ENCODE data around the gene DNAI1. TPM values are rescaled to one million over a fixed set of nuclear protein-coding genes. Genes with fewer than 3 reads are reported as not detected.

DNAI1 gene
- total RNA-seq, 1 experiment from 2014 or later, result not detected

- DNase-seq, result no peak
- Histone ChIP-seq H3K27me3 (no peaks in the 10 kb centered on the region), H3K36me3 (no peaks in the 10 kb centered on the region)
These were observed 42.8 kb downstream of the DNAI1 start for GRCh38 chr9:34501372-34501771.

GRCh38 chr9:34501889-34502425, 43.4 kb downstream of the DNAI1 start:
- H3K36me3 ChIP-seq, result no peaks in the 10 kb centered on the region
- peak; percentile 85 for DNase-seq
- H3K9me3 ChIP-seq, result no peaks in the 10 kb centered on the region
- no peak overlapping the region for H3K4me3 ChIP-seq
- no peaks in the 10 kb centered on the region for H3K27me3 ChIP-seq

More at GRCh38 chr9:34501372-34501771, 42.8 kb downstream of the DNAI1 start:
- H3K4me3 ChIP-seq, result no peak overlapping the region
- no peaks in the 10 kb centered on the region for H3K9me3 ChIP-seq

- Histone ChIP-seq H3K36me3 (no peaks in the 10 kb centered on the region), H3K27me3 (no peaks in the 10 kb centered on the region), H3K9me3 (no peaks in the 10 kb centered on the region), H3K4me3 (no peak overlapping the region)
- DNase-seq, result no peak
These were observed 43.9 kb downstream of the DNAI1 start for GRCh38 chr9:34502471-34502870.

- no peak for DNase-seq
- Histone ChIP-seq H3K4me3 (no peak overlapping the region), H3K9me3 (no peaks in the 10 kb centered on the region), H3K27me3 (no peaks in the 10 kb centered on the region), H3K36me3 (no peaks in the 10 kb centered on the region)
These were observed 44.3 kb downstream of the DNAI1 start for GRCh38 chr9:34502891-34503290.

GRCh38 chr9:34503406-34503805, 44.8 kb downstream of the DNAI1 start:
- Histone ChIP-seq H3K9me3 (no peaks in the 10 kb centered on the region), H3K27me3 (no peaks in the 10 kb centered on the region), H3K4me3 (no peak overlapping the region), H3K36me3 (no peaks in the 10 kb centered on the region)
- DNase-seq, result no peak

GRCh38 chr9:34505370-34506120, 46.9 kb downstream of the DNAI1 start:
- no peak overlapping the region for H3K4me3 ChIP-seq
- DNase-seq, result peak; percentile 37
- H3K36me3 ChIP-seq, result no peaks in the 10 kb centered on the region
- H3K9me3 ChIP-seq, result no peaks in the 10 kb centered on the region
- H3K27me3 ChIP-seq, result no peaks in the 10 kb centered on the region

- DNase-seq, result no peak
- H3K9me3 ChIP-seq, result no peaks in the 10 kb centered on the region
- H3K4me3 ChIP-seq, result no peak overlapping the region
- H3K27me3 ChIP-seq, result no peaks in the 10 kb centered on the region
- no peaks in the 10 kb centered on the region for H3K36me3 ChIP-seq
These were observed 48.0 kb downstream of the DNAI1 start for GRCh38 chr9:34506623-34507022.

- no peaks in the 10 kb centered on the region for H3K36me3 ChIP-seq
- DNase-seq, result no peak
- no peak overlapping the region for H3K4me3 ChIP-seq
- H3K9me3 ChIP-seq, result no peaks in the 10 kb centered on the region
- no peaks in the 10 kb centered on the region for H3K27me3 ChIP-seq
These were observed 49.0 kb downstream of the DNAI1 start for GRCh38 chr9:34507556-34507955.

- Histone ChIP-seq H3K36me3 (no peaks in the 10 kb centered on the region), H3K27me3 (no peaks in the 10 kb centered on the region), H3K4me3 (no peak overlapping the region), H3K9me3 (no peaks in the 10 kb centered on the region)
- DNase-seq, result no peak
These were observed 49.4 kb downstream of the DNAI1 start for GRCh38 chr9:34507966-34508365.

- H3K27me3 ChIP-seq, result no peaks in the 10 kb centered on the region
- no peak overlapping the region for H3K4me3 ChIP-seq
- no peaks in the 10 kb centered on the region for H3K36me3 ChIP-seq
These were observed 49.9 kb downstream of the DNAI1 start for GRCh38 chr9:34508463-34508862.

GRCh38 chr9:34508951-34509350, 50.3 kb downstream of the DNAI1 start:
- no peaks in the 10 kb centered on the region for H3K9me3 ChIP-seq
- no peaks in the 10 kb centered on the region for H3K36me3 ChIP-seq
- DNase-seq, result no peak
- no peak overlapping the region for H3K4me3 ChIP-seq
- no peaks in the 10 kb centered on the region for H3K27me3 ChIP-seq

More at GRCh38 chr9:34508463-34508862, 49.9 kb downstream of the DNAI1 start:
- no peak for DNase-seq
- H3K9me3 ChIP-seq, result no peaks in the 10 kb centered on the region

- H3K4me3 ChIP-seq, result no peak overlapping the region
- no peaks in the 10 kb centered on the region for H3K27me3 ChIP-seq
- no peak for DNase-seq
- H3K9me3 ChIP-seq, result no peaks in the 10 kb centered on the region
- no peaks in the 10 kb centered on the region for H3K36me3 ChIP-seq
These were observed 52.2 kb downstream of the DNAI1 start for GRCh38 chr9:34510497-34511468.

- Histone ChIP-seq H3K9me3 (no peaks in the 10 kb centered on the region), H3K27me3 (no peaks in the 10 kb centered on the region), H3K4me3 (no peak overlapping the region), H3K36me3 (no peaks in the 10 kb centered on the region)
- no peak for DNase-seq
These were observed 53.8 kb downstream of the DNAI1 start for GRCh38 chr9:34512131-34513078.

GRCh38 chr9:34513567-34514214, 55.1 kb downstream of the DNAI1 start:
- no peaks in the 10 kb centered on the region for H3K36me3 ChIP-seq
- no peaks in the 10 kb centered on the region for H3K27me3 ChIP-seq
- H3K9me3 ChIP-seq, result no peaks in the 10 kb centered on the region
- no peak overlapping the region for H3K4me3 ChIP-seq
- DNase-seq, result no peak

- H3K4me3 ChIP-seq, result no peak overlapping the region
- H3K27me3 ChIP-seq, result no peaks in the 10 kb centered on the region
- no peaks in the 10 kb centered on the region for H3K9me3 ChIP-seq
- no peak for DNase-seq
- no peaks in the 10 kb centered on the region for H3K36me3 ChIP-seq
These were observed 55.8 kb downstream of the DNAI1 start for GRCh38 chr9:34514401-34514800.

GRCh38 chr9:34514816-34515215, 56.2 kb downstream of the DNAI1 start:
- no peaks in the 10 kb centered on the region for H3K27me3 ChIP-seq
- H3K36me3 ChIP-seq, result no peaks in the 10 kb centered on the region
- no peak overlapping the region for H3K4me3 ChIP-seq
- H3K9me3 ChIP-seq, result no peaks in the 10 kb centered on the region
- DNase-seq, result no peak
